T-helper 22 cell (primary cell): Measurements from ENCODE around the gene CDYL.
"Not testable (repeated sequence)": the region's sequence is repeated elsewhere in the genome, so short reads cannot be mapped to it uniquely, and the experiment has no call there.

ENCODE experiments used
- DNase-seq: peaks from one replicate; pipeline ENCODE4 v3.0.0-alpha.2; 2020; ENCODE audit warnings: low read depth

The CDYL gene

DNA sequence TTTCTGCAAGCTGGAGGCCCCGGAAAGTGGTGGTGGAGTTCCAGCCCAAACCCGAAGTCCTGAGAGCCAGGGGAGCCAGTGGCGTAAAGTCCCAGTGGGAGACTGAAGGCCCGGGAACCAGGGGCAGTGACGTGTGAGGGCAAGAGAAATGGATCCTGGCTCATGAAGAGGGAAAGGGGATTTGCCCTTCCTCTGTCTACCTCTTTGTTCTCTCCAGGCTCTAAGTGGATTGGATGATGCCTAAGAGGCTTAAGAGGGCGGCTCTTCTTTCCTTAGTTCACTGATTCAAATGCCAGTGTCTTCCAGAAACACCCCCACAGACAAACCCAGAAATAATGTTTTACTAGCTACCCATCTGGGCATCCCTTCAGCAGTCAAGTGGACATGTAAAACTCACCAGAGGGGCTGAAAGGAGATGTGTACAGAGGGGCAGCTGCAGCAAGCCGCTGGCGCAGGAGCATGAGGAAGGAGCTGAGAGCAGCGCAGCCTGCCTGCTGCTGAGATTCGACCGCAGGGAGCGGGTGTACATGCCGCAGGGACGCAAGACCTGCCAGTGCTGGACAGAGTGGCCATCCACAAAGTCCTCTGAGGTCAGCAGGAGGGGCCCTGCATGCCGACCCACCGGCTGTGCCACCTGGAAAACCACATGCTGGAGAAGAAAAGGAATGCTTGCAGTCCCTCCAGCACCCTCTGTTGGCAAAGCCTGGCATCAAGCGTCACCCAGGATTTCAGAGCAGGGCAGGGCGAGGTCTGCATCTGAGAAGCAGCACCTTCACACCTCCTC lies 29.5 kb downstream of the CDYL start:
- DNase-seq, result no peak

DNA sequence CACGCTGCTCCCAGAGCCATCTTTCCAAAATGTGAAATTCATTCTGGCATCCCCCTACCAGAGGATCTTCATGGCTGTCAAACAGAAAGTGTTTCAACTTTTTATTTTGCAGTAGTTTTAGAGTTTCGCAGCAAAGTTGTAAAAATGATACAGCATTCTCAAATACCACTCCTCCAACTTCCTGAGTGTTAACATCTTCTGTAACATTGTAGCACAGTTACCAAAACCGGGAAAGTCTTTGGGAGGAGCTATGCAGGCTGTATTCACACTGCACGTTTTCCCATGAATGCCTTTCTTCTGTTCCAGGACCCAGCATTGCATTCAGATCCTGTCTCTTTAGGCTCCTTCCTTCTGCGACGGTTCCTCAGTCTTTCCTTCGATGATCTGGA lies 30.1 kb downstream of the CDYL start:
- DNase-seq, result no peak

DNA sequence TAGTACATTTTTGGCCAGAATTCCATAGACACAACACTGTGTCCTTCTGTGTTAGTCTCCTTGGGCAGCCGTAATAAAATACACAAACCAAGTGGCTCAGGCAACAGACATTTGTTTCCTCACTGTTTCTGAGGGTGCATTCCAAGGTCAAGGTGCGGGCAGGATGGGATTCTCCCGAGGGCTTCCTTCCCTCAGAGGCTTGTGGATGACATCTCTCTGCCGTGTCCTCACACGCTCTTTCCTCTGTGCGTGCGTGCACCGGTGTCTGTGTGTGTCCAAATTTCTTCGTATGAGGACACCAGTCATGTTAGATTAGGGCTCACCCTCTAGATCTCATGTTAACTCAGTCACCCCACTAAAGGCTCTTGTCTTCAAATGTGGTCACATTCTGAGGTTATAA lies 30.6 kb downstream of the CDYL start:
- DNase-seq, result no peak

DNA sequence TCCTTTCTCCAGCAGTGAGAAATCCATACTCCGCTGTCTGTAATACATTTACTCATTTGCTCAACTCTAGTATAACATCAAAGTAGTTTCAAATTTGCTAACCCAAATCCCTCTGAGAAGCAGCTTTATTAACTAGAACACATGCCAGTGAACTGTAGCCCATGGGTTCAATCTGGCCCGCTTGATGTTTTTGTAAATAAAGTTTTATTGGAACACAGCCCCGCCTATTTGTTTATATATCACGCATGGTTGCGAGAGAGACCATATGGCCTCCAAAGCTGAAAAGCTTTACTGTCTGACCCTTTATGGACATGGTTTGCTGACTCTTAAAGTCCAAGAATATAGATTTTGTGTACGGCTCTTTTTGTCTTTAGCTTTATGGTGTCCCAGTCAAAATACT lies 32.2 kb downstream of the CDYL start:
- no peak for DNase-seq

DNA sequence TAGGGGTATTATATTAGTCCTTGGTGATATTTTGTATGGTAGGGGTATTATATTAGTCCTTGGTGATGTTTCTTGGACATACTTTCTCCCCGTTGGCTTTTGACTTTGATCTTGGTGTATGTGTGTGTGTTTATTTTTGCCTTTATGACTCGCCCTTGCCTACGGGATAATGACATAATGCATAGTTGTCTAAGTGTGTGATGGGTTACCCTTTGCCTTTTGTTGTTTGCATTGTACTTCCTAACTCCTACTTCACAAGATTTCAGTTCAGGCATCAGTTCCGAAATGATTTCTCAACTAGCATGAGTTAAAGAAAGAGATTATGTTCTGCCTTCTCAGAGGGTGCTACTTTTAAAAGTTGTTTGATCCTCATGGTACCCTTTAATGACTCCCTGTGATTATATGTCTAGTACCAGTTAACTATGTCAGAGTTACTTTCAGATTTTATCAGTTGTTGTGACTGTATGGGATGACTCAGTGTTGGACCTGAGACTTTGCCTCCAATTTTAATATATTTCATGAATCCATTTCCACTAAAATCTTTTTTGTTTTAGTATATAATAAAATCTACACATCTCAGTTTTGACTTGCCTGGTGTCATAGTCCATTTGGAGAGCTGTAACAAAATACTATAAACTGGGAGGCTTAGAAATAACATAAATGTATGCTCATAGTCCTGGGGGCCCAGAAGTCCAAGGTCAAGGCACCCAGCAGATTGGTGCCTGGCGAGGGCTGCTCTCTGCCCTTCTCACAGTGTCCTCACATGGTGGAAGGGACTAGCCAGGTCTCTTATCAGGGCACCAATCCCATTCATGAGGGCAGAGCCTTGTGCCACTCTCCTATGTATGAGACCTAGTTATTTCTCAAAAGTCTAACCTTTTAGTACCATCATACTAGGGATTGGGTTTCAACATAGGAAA lies 34.1 kb downstream of the CDYL start:
- no peak for DNase-seq

DNA sequence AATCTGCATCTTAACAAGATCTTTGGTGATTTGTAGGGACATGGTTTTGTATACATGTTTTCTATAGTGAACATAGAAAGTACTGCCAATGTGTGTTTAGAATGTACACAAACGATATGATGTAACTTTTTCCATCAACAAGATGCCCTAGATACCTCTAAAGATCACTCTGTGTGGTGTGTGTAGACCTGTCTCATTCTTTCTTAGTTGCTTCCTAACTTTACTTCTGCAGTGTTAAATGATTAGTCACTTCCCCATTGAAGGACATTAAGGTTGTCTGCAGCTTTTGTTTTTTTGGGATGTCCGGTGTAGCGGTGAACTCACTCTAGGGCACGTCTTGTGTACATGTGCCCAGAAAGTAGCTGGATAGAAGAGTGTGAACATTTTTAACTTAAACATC lies 35.9 kb downstream of the CDYL start:
- no peak for DNase-seq

DNA sequence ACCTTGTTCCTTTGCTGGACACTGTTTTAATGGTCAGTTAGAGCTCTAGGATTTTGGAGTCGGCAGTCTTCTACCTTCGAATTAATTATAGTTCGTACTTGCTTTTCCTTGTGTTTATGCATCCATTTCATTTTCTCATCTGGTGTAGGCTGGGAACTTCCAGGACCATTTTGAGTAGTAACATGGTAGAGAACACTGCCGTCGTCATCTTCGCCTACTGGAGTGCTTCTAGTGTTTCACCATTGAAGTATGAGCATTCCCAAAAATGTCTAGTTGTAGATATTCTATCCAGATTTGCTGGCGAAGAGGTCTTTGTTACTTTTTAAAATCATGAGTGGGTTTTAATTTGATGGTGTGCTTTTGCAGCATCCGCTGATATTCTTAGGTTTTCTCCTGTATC lies 36.9 kb downstream of the CDYL start:
- no peak for DNase-seq

DNA sequence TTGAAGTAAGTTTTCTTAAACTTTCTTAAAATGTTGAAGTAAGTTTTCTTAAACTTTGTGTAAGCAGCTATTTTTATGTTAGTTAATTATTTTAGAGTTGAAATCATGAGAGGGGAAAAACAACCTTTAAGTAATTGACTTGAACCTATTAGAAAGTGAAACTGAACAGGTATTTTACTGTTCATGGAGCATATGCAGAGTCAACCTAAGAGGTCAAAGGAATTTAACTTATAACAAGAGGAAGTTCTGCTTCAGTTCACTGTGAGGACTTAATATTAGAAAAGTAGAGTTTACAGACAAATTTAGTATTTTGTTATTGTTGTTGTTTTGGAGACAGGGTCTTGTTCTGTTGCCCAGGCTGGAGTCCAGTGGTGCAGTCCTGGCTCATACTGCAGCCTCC lies 38.0 kb downstream of the CDYL start:
- no peak for DNase-seq

DNA sequence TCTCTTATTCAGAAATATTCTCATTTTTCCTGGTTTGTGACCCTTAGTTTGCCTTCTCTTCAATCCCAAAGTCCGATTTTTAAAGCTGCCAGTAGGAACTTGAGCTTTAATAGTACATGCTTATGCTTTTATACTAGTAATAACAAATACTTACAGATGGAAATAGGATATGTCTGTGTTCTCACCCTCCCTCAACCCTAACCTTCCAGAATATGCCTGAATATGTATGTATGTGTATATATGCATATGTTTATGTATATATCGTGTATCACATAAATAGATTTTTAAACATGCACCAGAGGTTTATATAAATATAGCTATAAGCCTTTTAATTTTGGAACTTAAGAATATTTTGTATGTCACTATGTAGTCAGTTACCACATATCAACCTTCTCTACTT lies 38.8 kb downstream of the CDYL start:
- DNase-seq, result no peak

DNA sequence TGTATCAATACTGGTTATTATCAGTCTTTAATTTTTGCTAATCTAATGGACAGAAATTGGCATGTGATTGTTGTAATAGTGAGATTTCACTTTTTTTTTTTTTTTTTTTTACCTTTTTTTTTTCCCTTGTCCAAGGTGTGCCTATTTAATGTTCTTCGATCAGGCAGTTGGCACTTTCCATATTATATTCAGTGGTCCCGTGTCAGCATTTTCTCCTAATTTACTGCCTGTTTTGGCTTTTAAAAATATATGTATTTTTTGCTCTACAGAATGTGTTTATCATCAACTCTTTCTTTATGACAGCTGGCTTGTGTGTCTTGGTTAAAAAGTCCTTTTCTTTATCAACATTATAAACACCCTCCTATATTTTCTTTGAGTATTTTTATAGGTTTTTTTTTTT lies 39.4 kb downstream of the CDYL start:
- DNase-seq, result no peak

DNA sequence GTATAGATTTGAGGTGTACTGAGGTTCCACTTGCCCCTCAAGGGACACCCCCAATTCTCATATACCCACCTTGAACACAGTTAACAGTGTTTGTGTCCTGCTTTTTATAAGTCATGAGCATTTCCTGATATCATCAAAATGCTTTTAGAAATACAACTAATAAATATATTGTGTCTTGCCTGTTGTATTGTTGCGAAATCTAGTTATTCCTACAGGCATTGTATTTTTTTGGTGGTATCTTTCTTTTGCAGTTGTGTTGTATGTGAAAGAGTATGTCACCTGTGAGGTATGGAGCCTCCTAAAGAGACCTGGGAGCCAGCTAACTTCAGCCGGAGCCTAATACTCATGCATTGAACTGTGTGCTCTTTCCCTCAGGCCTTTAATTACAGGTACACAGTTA lies 40.7 kb downstream of the CDYL start:
- no peak for DNase-seq

DNA sequence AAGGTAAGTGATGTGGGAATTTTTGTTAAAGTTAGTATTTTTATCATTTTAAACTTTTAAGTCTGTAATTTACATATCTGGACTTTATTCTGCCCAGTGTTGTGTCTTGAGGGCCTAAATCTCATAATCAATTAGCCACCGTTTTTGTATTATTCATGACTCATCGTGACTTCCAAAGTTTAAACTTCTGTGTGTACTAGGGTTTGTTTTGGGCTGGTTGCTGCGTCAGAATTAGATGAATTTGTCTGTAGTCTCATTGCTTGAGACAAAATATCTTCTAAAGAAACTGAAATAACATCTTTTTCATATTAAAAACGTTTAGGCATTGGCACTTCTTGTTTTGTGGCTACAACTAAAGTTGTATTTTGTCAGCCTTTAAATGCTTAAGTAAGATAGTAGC lies 41.3 kb downstream of the CDYL start:
- DNase-seq, result no peak

DNA sequence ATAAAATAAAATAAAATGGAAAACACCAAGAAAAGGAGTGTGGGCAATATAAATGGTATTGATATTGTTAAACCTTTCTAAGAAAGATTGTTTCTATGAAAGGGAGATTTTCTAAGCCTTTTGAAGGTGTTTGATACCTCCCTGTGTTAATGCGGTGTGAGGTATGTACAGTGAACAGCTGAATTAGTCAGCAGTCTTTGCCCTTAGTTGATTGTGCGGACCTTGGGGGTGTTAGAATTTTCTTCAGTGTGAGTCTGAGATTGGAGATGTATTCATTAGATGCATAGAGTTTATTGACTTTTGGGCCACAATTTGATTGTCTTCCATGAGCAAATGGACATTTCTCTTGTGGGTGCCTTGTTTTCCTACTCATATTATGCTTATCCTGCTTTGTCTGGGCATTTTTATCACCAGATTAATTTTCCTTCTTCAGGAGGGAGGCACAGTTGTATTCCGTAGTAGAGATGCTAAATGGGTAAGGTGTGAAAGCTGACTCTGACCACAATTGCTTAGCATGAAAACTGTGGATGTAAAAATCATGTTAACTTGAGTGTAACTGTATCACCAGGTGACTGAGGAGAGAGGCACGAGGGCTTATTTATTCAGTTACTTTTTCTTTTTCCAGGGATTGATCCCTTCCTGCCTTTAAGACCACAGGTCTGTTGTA lies 42.2 kb downstream of the CDYL start:
- DNase-seq, result no peak

DNA sequence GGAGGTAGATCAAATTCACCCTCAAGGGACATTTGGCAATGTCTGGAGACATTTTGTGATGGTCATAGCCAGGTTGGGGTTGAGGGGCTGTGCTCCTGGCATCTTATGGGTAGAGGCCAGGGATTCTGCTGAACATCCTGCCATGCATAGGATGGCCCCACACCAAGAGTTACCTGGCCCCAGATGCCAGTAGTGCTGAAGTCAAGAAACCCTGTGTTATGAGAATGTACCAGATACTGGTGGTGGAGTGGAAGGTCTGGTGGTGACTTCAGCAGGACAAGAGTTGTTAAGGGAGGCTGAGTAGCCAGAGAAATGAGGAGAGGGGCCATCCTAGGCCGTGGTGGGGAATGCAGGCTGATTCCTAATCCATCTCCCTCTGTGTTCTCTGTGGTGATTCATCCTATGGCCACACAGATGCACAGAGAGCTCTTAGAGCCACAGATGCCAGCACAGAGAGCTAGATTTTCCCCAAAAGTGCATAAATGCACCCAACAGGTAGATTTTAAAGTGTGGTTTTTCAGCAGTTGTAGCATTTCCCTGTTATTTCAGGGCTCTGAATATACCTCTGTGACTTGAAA lies 43.6 kb downstream of the CDYL start:
- DNase-seq, result no peak

DNA sequence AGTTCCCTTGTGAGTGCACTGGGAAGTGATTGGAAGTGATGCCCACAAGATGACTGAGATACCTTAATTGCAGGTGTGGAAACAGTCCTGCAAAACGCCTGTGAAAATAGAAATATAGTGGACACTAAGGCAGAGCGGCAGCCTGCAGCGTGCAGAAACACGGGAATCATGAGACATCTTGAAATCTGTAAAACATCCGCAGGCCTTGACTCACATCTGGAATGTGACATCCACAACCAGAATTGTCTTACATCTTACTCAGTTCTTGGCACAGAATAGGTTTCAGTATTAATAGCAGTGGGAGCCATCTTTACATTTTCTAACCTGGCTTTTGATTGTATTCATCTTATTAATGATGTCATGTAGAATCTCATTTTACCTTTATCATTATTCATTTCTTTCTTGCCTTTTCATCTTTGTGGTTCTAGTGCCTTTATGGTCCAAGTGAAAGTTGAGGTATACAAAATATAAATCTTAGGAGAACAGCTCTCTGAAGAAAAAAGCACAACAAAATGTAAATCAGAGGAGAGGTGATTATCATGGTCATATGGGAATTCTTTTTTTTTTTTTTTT lies 44.6 kb downstream of the CDYL start:
- DNase-seq, result no peak

DNA sequence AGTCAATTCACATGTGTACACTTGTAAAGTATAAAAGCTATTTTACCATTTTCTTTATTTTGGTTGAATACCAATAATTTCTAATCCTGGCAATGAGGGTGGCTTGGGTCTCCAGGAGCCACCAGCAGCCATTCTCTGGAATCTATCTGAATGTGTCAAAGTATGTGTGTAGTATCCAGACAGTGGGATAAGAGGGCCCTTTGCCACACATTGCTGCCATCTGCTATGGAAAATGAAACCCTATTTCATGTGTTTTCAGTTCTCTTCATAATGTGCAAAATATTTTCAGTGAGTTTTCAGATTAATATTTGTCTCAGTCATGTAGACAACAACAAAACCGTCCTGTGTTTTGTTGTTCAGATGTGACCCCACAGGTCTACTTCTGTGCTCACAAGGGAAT lies 46.3 kb downstream of the CDYL start:
- no peak for DNase-seq

DNA sequence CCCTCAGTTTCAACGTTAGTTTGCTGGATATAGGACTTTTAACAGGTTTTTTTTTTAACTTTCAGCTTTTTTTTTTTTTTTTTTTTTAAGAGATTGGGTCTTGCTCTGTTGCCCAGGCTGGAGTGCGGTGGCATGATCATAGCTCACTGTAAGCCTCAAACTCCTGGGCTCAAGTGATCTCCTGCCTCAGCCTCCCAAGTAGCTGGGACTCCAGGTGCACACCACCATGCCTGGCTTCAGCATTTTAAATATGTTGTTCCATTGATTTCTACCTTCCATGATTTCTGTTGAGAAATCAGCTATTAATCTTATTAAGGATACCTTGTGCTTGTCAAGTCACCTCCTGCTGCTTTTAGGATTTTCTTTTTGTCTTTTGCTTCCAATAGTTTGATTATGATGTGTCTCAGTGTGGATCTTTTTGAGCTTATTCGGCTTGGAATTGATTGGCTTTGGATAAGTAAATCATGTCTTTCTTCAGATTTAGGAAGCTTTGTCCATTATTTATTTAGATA lies 52.0 kb downstream of the CDYL start:
- no peak for DNase-seq

DNA sequence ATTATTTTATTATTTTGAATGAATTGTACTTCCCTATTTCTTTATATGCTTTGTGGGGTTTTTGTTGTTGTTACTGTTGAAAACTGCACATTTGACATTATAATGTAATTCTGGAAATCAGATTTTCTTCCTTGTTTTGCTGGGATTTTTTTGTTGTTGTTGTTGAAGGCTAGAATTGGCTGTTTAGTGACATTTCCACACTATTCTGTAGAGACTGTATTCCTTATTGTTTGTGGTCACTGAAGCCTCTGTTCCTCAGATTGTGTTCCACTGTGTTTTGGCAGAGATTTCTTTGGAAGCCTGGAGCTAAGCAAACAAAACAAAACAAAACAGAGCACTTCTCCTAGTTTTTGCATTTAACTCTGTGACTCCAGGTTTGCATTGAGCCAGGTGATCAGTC lies 52.9 kb downstream of the CDYL start:
- DNase-seq, result no peak

DNA sequence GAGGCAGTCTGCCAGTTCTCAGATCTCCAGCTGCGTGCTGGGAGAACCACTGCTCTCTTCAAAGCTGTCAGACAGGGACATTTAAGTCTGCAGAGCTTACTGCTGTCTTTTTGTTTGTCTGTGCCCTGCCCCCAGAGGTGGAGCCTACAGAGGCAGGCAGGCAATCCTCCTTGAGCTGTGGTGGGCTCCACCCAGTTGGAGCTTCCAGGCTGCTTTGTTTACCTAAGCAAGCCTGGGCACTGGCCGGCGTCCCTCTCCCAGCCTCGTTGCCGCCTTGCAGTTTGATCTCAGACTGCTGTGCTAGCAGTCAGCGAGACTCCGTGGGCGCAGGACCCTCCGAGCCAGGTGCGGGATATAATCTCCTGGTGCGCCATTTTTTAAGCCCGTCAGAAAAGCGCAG lies 59.3 kb downstream of the CDYL start:
- DNase-seq, result not testable (repeated sequence)

DNA sequence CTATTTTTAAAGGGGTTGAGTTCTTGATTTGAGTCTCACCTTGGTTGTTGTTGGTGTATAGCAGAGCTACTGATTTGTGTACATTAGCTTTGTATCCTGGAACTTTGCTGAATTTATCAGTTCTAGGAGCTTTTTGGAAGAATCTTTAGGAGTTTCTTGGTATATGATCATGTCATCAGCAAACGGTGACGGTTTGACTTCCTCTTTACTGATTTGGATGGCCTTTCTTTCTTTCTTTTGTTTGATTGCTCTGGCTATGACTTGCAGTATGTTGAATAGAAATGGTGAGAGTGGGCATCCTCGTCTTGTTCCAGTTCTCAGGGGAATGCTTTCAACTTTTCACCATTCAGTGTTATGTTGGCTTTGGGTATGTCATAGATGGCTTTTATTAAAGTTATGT lies 64.0 kb downstream of the CDYL start:
- no peak for DNase-seq

DNA sequence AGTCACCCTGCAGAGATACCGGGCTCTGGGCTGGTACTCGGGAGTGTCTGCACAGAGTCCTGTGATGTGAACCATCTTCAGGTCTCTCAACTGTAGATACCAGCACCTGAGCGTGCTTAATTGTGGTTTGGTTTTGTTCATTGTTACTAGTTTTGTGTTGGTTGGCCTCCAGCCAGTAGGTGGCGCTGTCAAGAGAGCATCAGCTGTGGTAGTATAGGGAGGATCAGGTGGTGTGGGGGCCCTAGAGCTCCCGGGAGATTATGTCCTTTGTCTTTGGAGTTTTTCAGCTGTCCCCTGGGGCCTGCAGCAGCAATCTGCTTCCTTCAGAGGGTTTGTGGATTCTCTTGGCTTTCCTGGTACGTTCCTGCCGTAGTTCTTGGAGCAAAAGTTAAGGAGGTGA lies 67.9 kb downstream of the CDYL start:
- no peak for DNase-seq

DNA sequence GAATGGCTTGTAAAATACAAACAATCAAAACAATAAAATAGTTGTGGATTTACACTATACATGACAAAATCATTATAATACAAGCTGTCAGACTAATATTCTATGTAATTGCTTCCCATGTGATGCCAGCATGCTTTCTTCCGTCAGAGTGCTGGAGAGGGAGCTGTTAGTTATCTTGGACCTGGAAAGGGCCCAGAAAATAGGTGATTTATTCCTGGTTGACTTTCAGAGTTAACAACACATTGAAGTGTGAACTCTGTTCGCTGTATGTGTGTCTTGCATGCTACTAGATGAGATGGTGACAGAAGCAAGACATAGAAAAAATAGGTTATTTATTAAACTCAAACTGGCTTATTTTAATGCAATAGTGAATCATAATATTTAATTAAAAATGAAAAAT lies 70.2 kb downstream of the CDYL start:
- no peak for DNase-seq
